K562 (cell line): Measurements from ENCODE around the gene ASGR1. TPM values are rescaled to one million over a fixed set of nuclear protein-coding genes. Genes with fewer than 3 reads are reported as not detected.
"Not testable (repeated sequence)": the region's sequence is repeated elsewhere in the genome, so short reads cannot be mapped to it uniquely, and the experiment has no call there.

Experiments
- ATAC-seq: fragments of 200-7000 bp; cut with Tn5 transposase; 3 replicates; pipeline ENCODE4 v1.9.1; 2020; ENCODE audit warnings: moderate library complexity
- BruUV-seq: library from RNA; stranded (reverse); fragments of 400-500 nt; replicated peaks from 2 replicates; lab custom pipeline; 2021; lab: Mats Ljungman, UMichigan
- CTCF ChIA-PET: fragments of 300-600 bp; formaldehyde crosslinking; extraction: SDS; loops from one replicate; lab custom pipeline; 2021; ENCODE audit warnings: low intra/inter-chr PET ratio; lab: Yijun Ruan, JAX
- POLR2A ChIA-PET: fragments of 300-600, 350-650 bp; sonication (Branson Sonifier 250); formaldehyde crosslinking; extraction: SDS; loops from one replicate; lab custom pipeline; 2021; ENCODE audit warnings: antibody characterized with exemption, inconsistent platforms; lab: Yijun Ruan, JAX
- DNase-seq, 4 experiments: peaks; one replicate each; pipeline versions ENCODE4 v3.0.0 to v3.0.0-alpha.2; 2011 to 2018; ENCODE audit warnings: low spot score in 3 of 4, mixed read lengths in 3 of 4; ENCODE audit errors: extremely low read depth in 1 of 4
- FAIRE-seq: peaks from 2 replicates; lab custom pipeline; 2011; peaks lifted over from hg19 to GRCh38; lab: Jason Lieb, UNC
- H2AFZ ChIP-seq: 2 replicates; pipeline ENCODE4 v1.6.0; 2011; ENCODE audit warnings: low read depth, low read length, control low read depth, inconsistent platforms
- H3K27ac ChIP-seq: fragments of 200-600 bp; 3 replicates; pipeline ENCODE4 v1.8.0; 2011; ENCODE audit warnings: low read depth, mild to moderate bottlenecking, control low read depth, inconsistent platforms, low read length, moderate library complexity, mixed read lengths; ENCODE audit errors: extremely low read depth
- H3K27me3 ChIP-seq, 2 experiments: fragments of 300-600 bp in 1 of 2; 2 replicates in 1 of 2; 3 replicates in 1 of 2; pipeline versions ENCODE4 v1.6.0 to v1.8.0; 2011; ENCODE audit warnings: inconsistent platforms in 2 of 2, low read length in 2 of 2, mild to moderate bottlenecking in 1 of 2, mixed read lengths in 1 of 2, moderate library complexity in 1 of 2; ENCODE audit not compliant: control insufficient read depth in 2 of 2, insufficient read depth in 2 of 2
- H3K36me3 ChIP-seq: fragments of 300-600 bp; 3 replicates; pipeline ENCODE4 v1.8.0; 2011; ENCODE audit warnings: mild to moderate bottlenecking, low read length, inconsistent platforms; ENCODE audit not compliant: control insufficient read depth, insufficient read depth
- H3K4me1 ChIP-seq, 2 experiments: fragments of 200-600 bp in 1 of 2; replicated peaks in 1 of 2; 2 replicates in 1 of 2; 3 replicates in 1 of 2; pipeline versions ENCODE4 v1.5.1 to v1.8.0; 2011; ENCODE audit warnings: inconsistent platforms in 2 of 2, low read length in 2 of 2, mild to moderate bottlenecking in 1 of 2, mixed read lengths in 1 of 2, moderate library complexity in 1 of 2; ENCODE audit not compliant: control insufficient read depth in 2 of 2, insufficient read depth in 2 of 2
- H3K4me2 ChIP-seq: 2 replicates; pipeline ENCODE4 v1.6.1; 2011; ENCODE audit warnings: low read length, control low read depth, inconsistent platforms, mixed read lengths; ENCODE audit not compliant: insufficient read depth
- H3K4me3 ChIP-seq: fragments of 200-600 bp; sonication (generic), shearing (Covaris generic); 2 replicates; pipeline ENCODE4 v1.5.1; 2016; ENCODE audit warnings: control low read depth, inconsistent platforms
- H3K79me2 ChIP-seq: fragments of 200-600 bp; 3 replicates; pipeline ENCODE4 v1.8.0; 2011; ENCODE audit warnings: low read length, inconsistent platforms; ENCODE audit not compliant: control insufficient read depth, insufficient read depth
- H3K9ac ChIP-seq, 2 experiments: 2 replicates each; pipeline versions ENCODE4 v1.6.0 to v1.6.1; 2011; ENCODE audit warnings: low read depth in 2 of 2, low read length in 2 of 2, control low read depth in 1 of 2, inconsistent platforms in 1 of 2, mild to moderate bottlenecking in 1 of 2, mixed read lengths in 1 of 2; ENCODE audit not compliant: insufficient read depth in 1 of 2
- H3K9me1 ChIP-seq: one replicate; pipeline ENCODE4 v1.6.0; 2011; ENCODE audit warnings: inconsistent platforms, mild to moderate bottlenecking, low read length, moderate library complexity; ENCODE audit not compliant: control insufficient read depth, insufficient read depth
- H3K9me3 ChIP-seq: replicated peaks from 2 replicates; pipeline ENCODE4 v1.5.1; 2011; ENCODE audit warnings: low read depth, low read length, inconsistent platforms; ENCODE audit not compliant: control insufficient read depth, insufficient read depth
- H4K20me1 ChIP-seq: replicated peaks from 2 replicates; pipeline ENCODE4 v1.6.1; 2011; ENCODE audit warnings: low read length, inconsistent platforms, mixed read lengths; ENCODE audit not compliant: control insufficient read depth, insufficient read depth
- ZNF146 ChIP-seq: IDR thresholded peaks from one replicate; pipeline ENCODE4 v1.6.1; 2018; ENCODE audit warnings: missing compliant biosample characterization; ENCODE audit not compliant: unreplicated experiment
- WGBS: fragments of 100-300 bp; shearing (Covaris generic); methylation state at CpG from one replicate; pipeline ENCODE4 v1.1.6; 2016; ENCODE audit warnings: low coverage, mixed read lengths; ENCODE audit not compliant: insufficient coverage; ENCODE audit errors: missing lambda C conversion rate; 5-methylcytosine and 5-hydroxymethylcytosine counted together
- in situ Hi-C: fragments of 300-500 bp; cut with MboI; formaldehyde crosslinking; loops from 4 replicates; pipeline ENCODE4 v1.15.0; 2018; ENCODE audit warnings: inconsistent platforms, mixed read lengths
- intact Hi-C: fragments of 100-400 bp; cut with micrococcal nuclease; formaldehyde crosslinking; loops from 2 replicates; pipeline ENCODE4 v1.14.2; 2022
- polyA plus RNA-seq, 8 experiments: library from polyadenylated mRNA; depleted of rRNA in 4 of 8; stranded (reverse) in 5 of 8; unstranded in 3 of 8; fragments of >200 nt; fragmentation: Nextera tagmentation in 2 of 8; fragmentation: Illumina TruSeq in 1 of 8; extraction: Ambion mirVana in 2 of 8; extraction: Trizol in 1 of 8; gene quantifications; 2 replicates each; pipeline versions ENCODE4 v1.2.1 to v1.2.3, GENCODE V29; 2011 to 2014; ENCODE audit warnings: inconsistent platforms in 1 of 8, missing spikeins in 1 of 8
- total RNA-seq, 7 experiments: library from RNA; depleted of rRNA in 6 of 7; stranded (reverse); fragments of >200 nt in 6 of 7; fragmentation: Illumina TruSeq in 2 of 7; extraction: Trizol in 2 of 7; gene quantifications; 2 replicates each; pipeline versions ENCODE4 v1.2.1 to v1.2.3, GENCODE V29; 2011 to 2021; ENCODE audit warnings: low replicate concordance in 1 of 7

The ASGR1 gene
- total and polyA plus RNA-seq, 9 of the 15 experiments (the other 6 are each of a cell fraction or from before 2014, with no cell fraction given), result 0.11 to 1.0 (median 0.64) TPM; not detected in 2

DNA sequence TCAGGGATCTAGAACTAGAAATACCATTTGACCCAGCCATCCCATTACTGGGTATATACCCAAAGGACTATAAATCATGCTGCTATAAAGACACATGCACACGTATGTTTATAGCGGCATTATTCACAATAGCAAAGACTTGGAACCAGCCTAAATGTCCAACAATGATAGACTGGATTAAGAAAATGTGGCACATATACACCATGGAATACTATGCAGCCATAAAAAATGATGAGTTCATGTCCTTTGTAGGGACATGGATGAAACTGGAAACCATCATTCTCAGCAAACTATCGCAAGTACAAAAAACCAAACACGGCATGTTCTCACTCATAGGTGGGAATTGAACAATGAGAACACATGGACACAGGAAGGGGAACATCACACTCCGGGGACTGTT lies 51.7 kb downstream of the ASGR1 start:
- H3K4me1 ChIP-seq, intact Hi-C loops, H3K9me1 ChIP-seq, ATAC-seq, DNase-seq, H3K36me3 ChIP-seq, POLR2A ChIA-PET, H3K4me2 ChIP-seq, in situ Hi-C loops, FAIRE-seq, H3K27ac ChIP-seq, H3K4me3 ChIP-seq, H3K9me3 ChIP-seq, H3K79me2 ChIP-seq, CTCF ChIA-PET, H2AFZ ChIP-seq, H3K9ac ChIP-seq, BruUV-seq, H4K20me1 ChIP-seq: not testable (repeated sequence)
- peak; percentile 28 for TF ChIP-seq ZNF146 (CRISPR knock-in tag)
- H3K27me3 ChIP-seq, result peaks cover 0 to 28% of the 10 kb centered on the region in 2 experiments; a peak in 3 of 5 replicates
- WGBS, result 0% methylated on average over 2 of the region's 5 CpGs

DNA sequence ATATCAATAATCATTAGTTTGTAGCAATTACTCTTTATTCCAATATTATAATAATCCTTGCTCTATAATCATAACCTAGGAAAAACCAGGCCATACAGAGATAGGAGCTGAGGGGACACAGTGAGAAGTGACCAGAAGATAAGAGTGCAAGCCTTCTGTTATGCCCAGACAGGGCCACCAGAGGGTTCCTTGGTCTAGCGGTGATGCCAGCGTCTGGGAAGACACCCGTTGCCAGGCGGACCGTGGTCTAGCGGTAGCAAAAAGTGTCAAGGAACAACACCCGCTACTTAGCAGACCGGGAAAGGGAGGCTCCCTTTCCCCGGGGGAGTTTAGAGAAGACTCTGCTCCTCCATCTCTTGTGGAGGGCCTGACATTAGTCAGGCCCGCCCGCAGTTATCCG lies 52.8 kb downstream of the ASGR1 start:
- H3K4me1 ChIP-seq, BruUV-seq, ATAC-seq, H2AFZ ChIP-seq, H3K4me3 ChIP-seq, H3K27ac ChIP-seq, H3K36me3 ChIP-seq, DNase-seq, H4K20me1 ChIP-seq, H3K9ac ChIP-seq, H3K9me1 ChIP-seq, H3K4me2 ChIP-seq, intact Hi-C loops, H3K79me2 ChIP-seq, FAIRE-seq, in situ Hi-C loops, H3K9me3 ChIP-seq, CTCF ChIA-PET, POLR2A ChIA-PET: not testable (repeated sequence)
- H3K27me3 ChIP-seq, result peaks cover 0 to 29% of the 10 kb centered on the region in 2 experiments; a peak in 3 of 5 replicates
- 19% methylated on average over 10 of the region's 12 CpGs for WGBS
